Measurements from ENCODE around the gene SLC37A1.

The SLC37A1 gene

DNA sequence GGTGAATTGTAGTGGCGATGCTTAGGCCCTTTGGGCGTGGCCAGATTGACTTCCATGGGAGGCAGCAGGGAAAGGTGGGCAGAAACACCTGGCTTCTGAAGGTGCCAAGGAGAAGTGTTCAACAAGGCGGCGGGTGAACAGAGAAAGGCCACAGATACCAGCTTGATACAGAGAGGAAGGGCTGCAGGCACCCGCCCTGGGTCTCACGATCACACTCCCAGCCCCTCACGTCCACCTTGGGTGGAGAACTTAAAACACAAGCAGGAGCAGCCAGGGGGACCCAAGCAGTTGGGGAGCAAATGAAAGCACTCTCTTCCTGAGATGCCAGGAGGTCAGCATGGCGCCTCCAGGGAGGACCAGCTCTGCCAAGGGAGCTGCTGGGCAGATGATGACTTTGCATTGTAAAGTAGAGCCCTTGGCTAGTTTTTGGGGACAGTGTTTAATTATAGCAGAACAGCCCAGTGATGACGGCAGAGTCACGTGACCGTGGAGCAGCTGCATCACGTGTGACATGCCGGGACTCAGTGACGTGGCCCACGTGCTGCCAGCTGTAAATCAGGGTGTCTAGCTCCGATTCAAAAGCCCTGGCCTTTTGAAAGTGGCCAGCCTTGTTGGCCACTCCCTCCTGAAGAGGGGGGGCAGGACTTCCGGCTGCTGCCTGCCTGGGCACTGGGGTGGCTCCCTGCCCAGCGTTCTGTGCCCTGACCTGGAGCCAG lies 19.0 kb downstream of the SLC37A1 start:
- TF ChIP-seq, protein P1, sequence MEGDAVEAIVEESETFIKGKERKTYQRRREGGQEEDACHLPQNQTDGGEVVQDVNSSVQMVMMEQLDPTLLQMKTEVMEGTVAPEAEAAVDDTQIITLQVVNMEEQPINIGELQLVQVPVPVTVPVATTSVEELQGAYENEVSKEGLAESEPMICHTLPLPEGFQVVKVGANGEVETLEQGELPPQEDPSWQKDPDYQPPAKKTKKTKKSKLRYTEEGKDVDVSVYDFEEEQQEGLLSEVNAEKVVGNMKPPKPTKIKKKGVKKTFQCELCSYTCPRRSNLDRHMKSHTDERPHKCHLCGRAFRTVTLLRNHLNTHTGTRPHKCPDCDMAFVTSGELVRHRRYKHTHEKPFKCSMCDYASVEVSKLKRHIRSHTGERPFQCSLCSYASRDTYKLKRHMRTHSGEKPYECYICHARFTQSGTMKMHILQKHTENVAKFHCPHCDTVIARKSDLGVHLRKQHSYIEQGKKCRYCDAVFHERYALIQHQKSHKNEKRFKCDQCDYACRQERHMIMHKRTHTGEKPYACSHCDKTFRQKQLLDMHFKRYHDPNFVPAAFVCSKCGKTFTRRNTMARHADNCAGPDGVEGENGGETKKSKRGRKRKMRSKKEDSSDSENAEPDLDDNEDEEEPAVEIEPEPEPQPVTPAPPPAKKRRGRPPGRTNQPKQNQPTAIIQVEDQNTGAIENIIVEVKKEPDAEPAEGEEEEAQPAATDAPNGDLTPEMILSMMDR (conservative IDR thresholded peaks at IDR 0.05; ENCODE audit: low read depth, low read length) = no peak
- H3K4me3 ChIP-seq (ENCODE audit: low read length) = no peak overlapping the region
- no peak for DNase-seq (ENCODE audit: low read depth)

DNA sequence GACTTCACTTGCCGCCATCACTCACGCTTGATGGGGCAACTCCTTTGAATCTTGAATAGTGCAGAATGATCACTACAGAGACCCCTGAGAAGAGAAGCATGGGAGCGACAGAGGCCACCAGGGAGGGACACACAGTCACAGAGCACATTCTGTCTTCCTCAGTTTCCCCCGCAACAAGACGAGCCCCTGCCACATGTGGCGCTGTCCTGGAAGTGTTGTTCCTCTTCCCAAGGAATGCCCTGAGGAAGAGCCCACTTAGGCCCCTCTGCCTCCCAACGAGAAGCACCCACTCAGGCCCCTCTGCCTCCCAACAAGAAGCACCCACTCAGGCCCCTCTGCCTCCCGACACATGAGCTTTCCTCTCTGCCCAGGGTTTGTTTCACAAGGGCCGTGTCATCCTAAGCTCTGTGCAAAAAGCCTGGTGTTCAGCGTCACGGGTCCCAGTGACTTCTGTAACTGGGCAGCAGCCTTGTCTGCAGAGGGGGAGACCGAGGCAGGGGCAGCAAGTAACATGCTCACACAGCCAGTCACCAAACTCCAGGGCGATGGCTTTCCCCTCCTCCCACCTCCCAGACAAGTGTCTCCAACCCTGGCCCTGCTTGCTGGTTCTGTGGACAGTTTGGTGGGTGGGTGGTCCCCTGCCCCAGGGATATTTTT lies 19.8 kb downstream of the SLC37A1 start:
- H3K4me3 ChIP-seq (ENCODE audit: low read length) = no peak overlapping the region
- TF ChIP-seq, protein P1 (conservative IDR thresholded peaks at IDR 0.05; ENCODE audit: low read depth, low read length) = no peak
- DNase-seq (ENCODE audit: low read depth) = no peak

DNA sequence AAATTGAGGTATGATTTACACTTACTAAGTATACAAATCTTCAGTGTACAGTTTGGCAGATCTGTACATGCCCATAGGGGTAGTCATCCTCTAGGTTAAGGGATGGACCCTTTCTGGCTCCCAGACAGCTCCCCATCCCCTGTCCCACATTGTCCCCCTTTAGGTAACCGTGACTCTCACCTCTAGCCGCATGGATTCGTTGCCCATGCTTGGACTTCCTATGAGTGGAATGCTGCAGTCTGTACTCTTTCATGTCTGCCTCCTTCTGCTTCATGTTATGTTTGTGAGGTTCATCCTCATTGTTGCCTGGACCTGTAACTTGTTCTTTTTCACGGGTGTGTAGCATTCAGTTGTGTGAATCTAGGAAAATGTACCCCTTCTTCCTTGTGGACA lies 20.3 kb downstream of the SLC37A1 start:
- H3K4me3 ChIP-seq (ENCODE audit: low read length) = no peak overlapping the region
- no peak for DNase-seq (ENCODE audit: low read depth)
- TF ChIP-seq, protein P1 (conservative IDR thresholded peaks at IDR 0.05; ENCODE audit: low read depth, low read length) = no peak

DNA sequence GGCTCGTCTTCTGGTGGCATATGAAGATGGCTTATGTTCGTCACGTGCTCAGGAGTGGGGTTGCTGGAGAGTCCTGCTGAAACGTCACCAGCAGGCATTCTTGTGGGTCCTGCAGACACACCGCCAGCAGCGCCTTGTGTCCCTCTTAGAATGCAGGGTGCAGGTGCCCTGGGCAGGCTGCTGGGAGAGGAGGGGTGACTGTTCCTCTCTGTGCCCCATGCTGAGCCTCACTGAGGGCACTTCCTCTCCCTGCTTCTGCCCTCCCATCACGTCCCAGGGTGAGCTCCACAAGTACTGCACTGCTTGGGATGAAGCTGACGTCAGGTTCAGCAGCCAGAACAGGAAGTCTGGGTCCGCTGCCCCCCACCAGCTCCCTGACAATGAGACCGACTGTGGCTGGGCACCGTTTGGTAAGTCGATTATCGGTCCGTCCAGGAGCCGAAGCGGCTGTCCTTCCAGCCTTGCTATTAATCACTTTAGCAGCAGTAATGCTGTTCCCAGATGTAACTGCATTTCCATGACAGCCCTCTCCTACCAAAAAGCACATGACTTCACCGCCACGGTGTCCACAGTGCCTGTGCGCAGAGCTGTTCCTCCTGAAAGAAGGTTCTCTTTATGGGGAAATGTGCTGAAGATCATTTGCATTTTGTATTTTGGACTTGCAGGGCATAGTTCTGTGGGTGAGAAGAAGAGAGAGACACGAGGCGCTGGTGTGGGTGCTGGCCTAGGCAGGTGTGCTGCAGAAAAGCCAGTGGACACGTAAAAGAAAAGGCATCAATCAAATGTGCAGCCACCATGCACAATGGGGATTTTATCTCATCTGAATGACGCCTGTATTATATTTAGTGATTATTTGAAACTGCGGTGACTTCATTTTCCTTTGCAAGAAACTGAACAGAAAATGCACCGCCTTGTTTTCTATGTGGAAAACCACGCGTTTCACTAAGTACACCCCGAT lies 21.0 kb downstream of the SLC37A1 start:
- TF ChIP-seq, protein P1 (conservative IDR thresholded peaks at IDR 0.05; ENCODE audit: low read depth, low read length) = no peak
- H3K4me3 ChIP-seq (ENCODE audit: low read length) = no peak overlapping the region
- DNase-seq (ENCODE audit: low read depth) = no peak

DNA sequence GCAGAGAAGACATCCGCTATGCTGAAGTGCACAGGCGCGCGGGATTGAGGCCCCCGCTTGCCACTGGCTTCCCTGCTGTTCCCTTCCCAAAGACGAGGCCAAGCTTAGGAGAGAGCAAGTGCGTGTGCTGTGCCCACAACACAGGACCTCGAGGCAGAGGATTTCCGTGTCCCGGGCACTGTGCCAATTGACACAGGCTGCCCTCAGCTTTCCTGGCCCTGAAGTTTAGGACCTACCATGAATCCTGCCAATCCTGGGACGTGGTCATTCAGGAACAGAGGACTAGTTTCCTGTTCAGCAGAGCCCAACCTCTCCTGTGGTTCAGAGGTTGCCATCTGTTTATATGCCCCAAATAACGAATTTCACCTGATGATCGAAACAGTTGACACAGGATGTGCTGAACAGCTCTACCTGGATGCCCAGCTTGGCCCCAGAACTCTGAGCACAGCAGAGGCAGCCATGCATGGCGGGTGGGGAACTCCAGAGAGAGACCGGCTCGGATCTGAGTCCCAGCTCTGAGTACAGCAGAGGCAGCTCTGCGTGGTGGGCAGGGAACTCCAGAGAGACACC lies 22.0 kb downstream of the SLC37A1 start:
- DNase-seq (ENCODE audit: low read depth) = no peak
- TF ChIP-seq, protein P1 (conservative IDR thresholded peaks at IDR 0.05; ENCODE audit: low read depth, low read length) = no peak

DNA sequence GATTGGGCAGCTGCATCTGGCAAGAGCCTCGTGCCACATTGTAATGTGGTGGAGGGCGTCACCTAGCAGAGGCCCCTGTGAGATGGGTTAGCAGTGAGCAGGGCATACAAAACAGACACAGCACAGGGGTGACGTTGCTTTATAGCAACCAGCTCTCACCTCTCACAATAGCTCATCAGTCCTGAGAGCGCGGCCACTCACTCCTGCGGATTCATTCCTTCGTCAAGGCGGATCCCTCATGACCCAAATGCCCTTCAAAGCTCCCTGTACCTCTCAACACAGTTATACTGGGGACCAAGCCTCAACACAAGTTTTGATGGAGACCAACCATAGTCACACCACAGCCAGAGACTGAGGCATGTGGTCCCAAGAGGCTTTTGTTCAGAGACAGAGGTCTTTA lies 22.9 kb downstream of the SLC37A1 start:
- no peak overlapping the region for H3K4me3 ChIP-seq (ENCODE audit: low read length)
- TF ChIP-seq, protein P1 (conservative IDR thresholded peaks at IDR 0.05; ENCODE audit: low read depth, low read length) = no peak
- DNase-seq (ENCODE audit: low read depth) = no peak

More for the DNA sequence above, 22.0 kb downstream of the SLC37A1 start:
- no peak overlapping the region for H3K4me3 ChIP-seq (ENCODE audit: low read length)

All from retinal pigment epithelial cell (primary cell).